PC-9 (cell line): Measurements from ENCODE around the gene TSPAN17. TPM values are rescaled to one million over a fixed set of nuclear protein-coding genes. Genes with fewer than 3 reads are reported as not detected.

ENCODE experiments used
- BruUV-seq: library from RNA; stranded (reverse); fragments of 400-500 nt; replicated peaks from 2 replicates; lab custom pipeline; 2021; lab: Mats Ljungman, UMichigan
- CTCF ChIA-PET: fragments of 300-600 bp; sonication (Branson Sonifier 250); formaldehyde crosslinking; loops from one replicate; lab custom pipeline; 2022; ENCODE audit warnings: antibody characterized with exemption; lab: Charles Lee
- POLR2A ChIA-PET: fragments of 300-600 bp; sonication (Branson Sonifier 250); formaldehyde crosslinking; loops from one replicate; lab custom pipeline; 2022; ENCODE audit warnings: antibody characterized with exemption; ENCODE audit not compliant: unreplicated experiment; lab: Charles Lee
- DNase-seq, 2 experiments: peaks; one replicate each; pipeline versions ENCODE4 v3.0.0 to v3.0.0-alpha.2; 2015 to 2022; ENCODE audit warnings: mixed read lengths in 1 of 2
- H2AFZ ChIP-seq: fragments of 200-600 bp; sonication (generic); 2 replicates; pipeline ENCODE4 v1.8.1; 2017; ENCODE audit warnings: antibody characterized with exemption
- H3F3A ChIP-seq: fragments of 200-600 bp; sonication (generic); 2 replicates; pipeline ENCODE4 v1.8.1; 2017; ENCODE audit warnings: antibody characterized with exemption, mild to moderate bottlenecking, low read depth; ENCODE audit not compliant: insufficient read depth
- H3K27ac ChIP-seq: fragments of 200-600 bp; sonication (generic); 2 replicates; pipeline ENCODE4 v1.6.1; 2016; ENCODE audit warnings: mixed run types
- H3K27me3 ChIP-seq: fragments of 200-600 bp; sonication (generic); 2 replicates; pipeline ENCODE4 v1.6.1; 2016; ENCODE audit warnings: low read depth, mixed run types; ENCODE audit not compliant: insufficient read depth
- H3K36me3 ChIP-seq: fragments of 200-600 bp; sonication (generic); 2 replicates; pipeline ENCODE4 v1.6.1; 2016; ENCODE audit warnings: low read depth, mixed run types
- H3K4me1 ChIP-seq: fragments of 200-600 bp; sonication (generic); replicated peaks from 2 replicates; pipeline ENCODE4 v1.6.1; 2016; ENCODE audit warnings: mixed run types; ENCODE audit not compliant: insufficient read depth
- H3K4me2 ChIP-seq: fragments of 200-600 bp; sonication (generic); 2 replicates; pipeline ENCODE4 v1.6.1; 2017; ENCODE audit warnings: mixed run types
- H3K4me3 ChIP-seq: fragments of 200-600 bp; sonication (generic); 2 replicates; pipeline ENCODE4 v1.6.1; 2016; ENCODE audit warnings: mixed run types
- H3K79me2 ChIP-seq: fragments of 200-600 bp; sonication (generic); 2 replicates; pipeline ENCODE4 v1.6.1; 2017; ENCODE audit warnings: low read depth, mixed run types
- H3K9me2 ChIP-seq: fragments of 200-600 bp; sonication (generic); 2 replicates; pipeline ENCODE4 v1.8.1; 2017; ENCODE audit warnings: mild to moderate bottlenecking; ENCODE audit not compliant: insufficient read depth
- H3K9me3 ChIP-seq: fragments of 200-600 bp; sonication (generic); 2 replicates; pipeline ENCODE4 v1.8.1; 2016; ENCODE audit warnings: low read depth; ENCODE audit not compliant: insufficient read depth
- H4K20me1 ChIP-seq: fragments of 200-600 bp; sonication (generic); 2 replicates; pipeline ENCODE4 v1.8.1; 2017; ENCODE audit not compliant: insufficient read depth
- CTCF ChIP-seq: fragments of 200-600 bp; sonication (generic); conservative IDR thresholded peaks from 2 replicates; pipeline ENCODE4 v1.6.1; 2017; ENCODE audit warnings: mixed run types, antibody characterized with exemption, mild to moderate bottlenecking, moderate library complexity
- EZH2 ChIP-seq: fragments of 200-600 bp; sonication (generic); IDR thresholded peaks from 2 replicates; pipeline ENCODE4 v1.8.0; 2017; ENCODE audit warnings: antibody characterized with exemption, low read depth
- intact Hi-C: fragments of 100-400 bp; cut with micrococcal nuclease; formaldehyde crosslinking; loops from one replicate; pipeline ENCODE4 v1.10.0; 2022; ENCODE audit not compliant: unreplicated experiment
- microRNA-seq: library from miRNA; unstranded; fragments of <30 nt; microRNA quantifications from one replicate; pipeline ENCODE4 v1.2.0, GENCODE V29; 2021; ENCODE audit warnings: borderline number of aligned reads, borderline replicate concordance
- total RNA-seq: library from RNA; stranded (reverse); gene quantifications from 2 replicates; pipeline ENCODE4 v1.2.3, GENCODE V29; 2021

The TSPAN17 gene
- total RNA-seq, 1 experiment from 2014 or later: 81.1 TPM

DNA sequence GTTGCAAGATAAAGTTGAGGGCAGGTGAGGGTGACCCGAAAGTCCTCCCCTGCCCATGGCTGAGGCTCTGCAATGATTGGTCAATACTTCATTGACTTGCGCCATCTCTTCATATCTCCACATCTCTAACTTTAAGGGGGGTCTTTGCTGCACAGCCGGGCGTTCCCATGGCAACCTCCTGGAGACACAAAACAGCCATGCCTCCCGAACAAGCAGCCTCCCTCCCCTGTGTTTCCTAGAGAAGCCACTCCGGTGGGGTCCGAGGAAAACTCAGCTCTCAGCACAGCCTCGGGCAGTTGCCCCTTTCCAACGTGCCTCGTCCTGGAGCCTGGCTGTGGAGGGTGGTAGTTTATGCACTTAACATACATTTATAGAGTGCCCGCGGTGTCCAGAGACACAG is 57.5 kb downstream of the TSPAN17 start:
- CTCF ChIA-PET: no interaction called here
- no peak overlapping the region for H3K4me3 ChIP-seq
- no peaks in the 10 kb centered on the region for H3K9me2 ChIP-seq
- H3F3A ChIP-seq: no peaks in the 10 kb centered on the region
- H3K79me2 ChIP-seq: no peaks in the 10 kb centered on the region
- no peak for TF ChIP-seq EZH2
- no peak for TF ChIP-seq CTCF
- no peak overlapping the region for H3K27ac ChIP-seq
- intact Hi-C loops: no loop called here
- no peaks in the 10 kb centered on the region for H3K9me3 ChIP-seq
- H3K4me1 ChIP-seq: no peaks in the 10 kb centered on the region
- H3K36me3 ChIP-seq: no peaks in the 10 kb centered on the region
- no peaks in the 10 kb centered on the region for H4K20me1 ChIP-seq
- no peak for DNase-seq
- POLR2A ChIA-PET: no interaction called here
- no TSS peak for BruUV-seq
- no peak overlapping the region for H2AFZ ChIP-seq
- no peak overlapping the region for H3K4me2 ChIP-seq
- peaks cover 15% of the 10 kb centered on the region for H3K27me3 ChIP-seq

Small RNA genes lying within 50 kb of the gene (microRNA-seq; reads per million reads assigned to microRNA genes)
- not detected for gene MIR4281

Other genes starting within 250 kb of the TSPAN17 start
- gene CLTB, start 230.9 kb upstream of the TSPAN17 start, total RNA-seq: 123 and 126 TPM in 2 replicates
- gene FAF2, start 199.1 kb upstream of the TSPAN17 start, total RNA-seq: 41.2 and 59.7 TPM in 2 replicates
- gene RNF44, start 110.1 kb upstream of the TSPAN17 start, total RNA-seq: 87.4 and 94.2 TPM in 2 replicates
- gene CDHR2, start 98.1 kb upstream of the TSPAN17 start, total RNA-seq: not detected in 2 replicates
- 7.2 and 11.0 TPM in 2 replicates for gene GPRIN1, start 37.3 kb upstream of the TSPAN17 start, total RNA-seq
- not detected in 2 replicates for gene SNCB, start 16.9 kb upstream of the TSPAN17 start, total RNA-seq
- not detected in 2 replicates for gene EIF4E1B, start 16.8 kb upstream of the TSPAN17 start, total RNA-seq
- 3.1 and 3.6 TPM in 2 replicates for gene UNC5A, start 163.1 kb downstream of the TSPAN17 start, total RNA-seq